RWPE2 (cell line): ENCODE data around the gene SLC6A16.
A peak's percentile ranks its signal among the peaks of the same experiment; 100 is the strongest.
"Not testable (repeated sequence)": the region's sequence is repeated elsewhere in the genome, so short reads cannot be mapped to it uniquely, and the experiment has no call there.

Experiments used
- ATAC-seq: fragments of 200-7000 bp; cut with Tn5 transposase; 3 replicates; pipeline ENCODE4 v1.9.1; 2021; ENCODE audit warnings: low read depth
- DNase-seq: peaks from one replicate; pipeline ENCODE4 v3.0.0-alpha.2; 2020; ENCODE audit warnings: low spot score
- H3K27ac ChIP-seq: fragments of 450-650 bp; 2 replicates; pipeline ENCODE4 v1.5.1; 2017; ENCODE audit warnings: mild to moderate bottlenecking; ENCODE audit not compliant: poor library complexity, severe bottlenecking
- H3K27me3 ChIP-seq: fragments of 250-450 bp; sonication (Bioruptor Pico); 2 replicates; pipeline ENCODE4 v1.5.1; 2021; ENCODE audit warnings: mild to moderate bottlenecking, moderate library complexity; ENCODE audit not compliant: insufficient read depth, poor library complexity, severe bottlenecking
- H3K36me3 ChIP-seq: fragments of 250-450 bp; sonication (Bioruptor Pico); 2 replicates; pipeline ENCODE4 v1.5.1; 2020; ENCODE audit warnings: low read depth, mild to moderate bottlenecking, moderate library complexity
- H3K4me1 ChIP-seq: fragments of 250-450 bp; sonication (Bioruptor Pico); 2 replicates; pipeline ENCODE4 v1.5.1; 2021; ENCODE audit warnings: mild to moderate bottlenecking, moderate library complexity; ENCODE audit not compliant: insufficient read depth, poor library complexity, severe bottlenecking
- H3K4me3 ChIP-seq: fragments of 250-450 bp; sonication (Bioruptor Pico); 2 replicates; pipeline ENCODE4 v1.5.1; 2021; ENCODE audit warnings: mild to moderate bottlenecking, moderate library complexity; ENCODE audit not compliant: severe bottlenecking
- H3K9me3 ChIP-seq: fragments of 250-450 bp; sonication (Bioruptor Pico); 2 replicates; pipeline ENCODE4 v1.5.1; 2021; ENCODE audit warnings: mild to moderate bottlenecking, moderate library complexity; ENCODE audit not compliant: severe bottlenecking
- TF ChIP-seq, protein P1 (sequence below): fragments of 450-650 bp; IDR thresholded peaks from one replicate; pipeline ENCODE4 v1.5.1; 2017; ENCODE audit warnings: mild to moderate bottlenecking, moderate library complexity; ENCODE audit not compliant: poor library complexity, severe bottlenecking

Gene SLC6A16

DNA sequence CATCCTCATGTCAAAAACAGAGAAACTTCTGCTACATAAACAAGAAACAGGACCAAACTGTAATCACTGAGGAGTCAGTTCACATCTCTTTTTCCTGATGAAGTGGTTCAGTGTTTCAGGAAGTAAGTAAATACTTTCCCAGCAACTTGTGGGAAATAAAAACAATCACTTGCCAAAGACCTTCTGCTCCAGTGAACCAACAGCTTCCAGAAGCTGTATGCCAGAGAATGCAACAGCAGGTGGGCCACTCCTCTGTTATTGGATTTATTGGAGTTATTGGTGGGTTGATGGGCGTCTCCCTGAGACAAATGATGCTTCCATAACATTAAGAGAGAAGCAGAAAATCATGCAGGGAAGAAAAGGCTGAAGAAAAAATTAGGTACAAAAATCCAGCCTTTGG is 9.9 kb downstream of the SLC6A16 start:
- TF ChIP-seq, protein P1, sequence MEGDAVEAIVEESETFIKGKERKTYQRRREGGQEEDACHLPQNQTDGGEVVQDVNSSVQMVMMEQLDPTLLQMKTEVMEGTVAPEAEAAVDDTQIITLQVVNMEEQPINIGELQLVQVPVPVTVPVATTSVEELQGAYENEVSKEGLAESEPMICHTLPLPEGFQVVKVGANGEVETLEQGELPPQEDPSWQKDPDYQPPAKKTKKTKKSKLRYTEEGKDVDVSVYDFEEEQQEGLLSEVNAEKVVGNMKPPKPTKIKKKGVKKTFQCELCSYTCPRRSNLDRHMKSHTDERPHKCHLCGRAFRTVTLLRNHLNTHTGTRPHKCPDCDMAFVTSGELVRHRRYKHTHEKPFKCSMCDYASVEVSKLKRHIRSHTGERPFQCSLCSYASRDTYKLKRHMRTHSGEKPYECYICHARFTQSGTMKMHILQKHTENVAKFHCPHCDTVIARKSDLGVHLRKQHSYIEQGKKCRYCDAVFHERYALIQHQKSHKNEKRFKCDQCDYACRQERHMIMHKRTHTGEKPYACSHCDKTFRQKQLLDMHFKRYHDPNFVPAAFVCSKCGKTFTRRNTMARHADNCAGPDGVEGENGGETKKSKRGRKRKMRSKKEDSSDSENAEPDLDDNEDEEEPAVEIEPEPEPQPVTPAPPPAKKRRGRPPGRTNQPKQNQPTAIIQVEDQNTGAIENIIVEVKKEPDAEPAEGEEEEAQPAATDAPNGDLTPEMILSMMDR: no peak
- Histone ChIP-seq H3K4me1 (no peaks in the 10 kb centered on the region), H3K27me3 (no peaks in the 10 kb centered on the region), H3K9me3 (no peaks in the 10 kb centered on the region), H3K36me3 (no peaks in the 10 kb centered on the region), H3K4me3 (no peak overlapping the region), H3K27ac (no peak overlapping the region)
- ATAC-seq: no peak
- DNase-seq: no peak

- DNase-seq (no peak), ATAC-seq (no peak)
- Histone ChIP-seq H3K27me3 (no peaks in the 10 kb centered on the region), H3K9me3 (no peaks in the 10 kb centered on the region), H3K36me3 (no peaks in the 10 kb centered on the region), H3K4me3 (no peak overlapping the region), H3K4me1 (no peaks in the 10 kb centered on the region), H3K27ac (no peak overlapping the region)
- TF ChIP-seq, protein P1: no peak
Observed at GRCh38 chr19:49309087-49309486, 15.9 kb downstream of the SLC6A16 start.

GRCh38 chr19:49306734-49307133 is 18.3 kb downstream of the SLC6A16 start:
- H3K36me3 ChIP-seq, ATAC-seq, H3K27me3 ChIP-seq, H3K4me1 ChIP-seq, DNase-seq, H3K4me3 ChIP-seq, H3K9me3 ChIP-seq, H3K27ac ChIP-seq: not testable (repeated sequence)

GRCh38 chr19:49301866-49302252 is 23.1 kb downstream of the SLC6A16 start:
- Histone ChIP-seq H3K9me3 (no peaks in the 10 kb centered on the region), H3K4me1 (no peaks in the 10 kb centered on the region), H3K4me3 (no peak overlapping the region), H3K36me3 (no peaks in the 10 kb centered on the region), H3K27ac (no peak overlapping the region), H3K27me3 (peaks cover 3% of the 10 kb centered on the region)
- ATAC-seq: no peak
- TF ChIP-seq, protein P1: no peak
- DNase-seq: no peak

- peak; percentile 93 for ATAC-seq
- TF ChIP-seq, protein P1: peak; percentile 81
- H3K4me3 ChIP-seq: no peak overlapping the region
- H3K9me3 ChIP-seq: no peaks in the 10 kb centered on the region
- H3K36me3 ChIP-seq: no peaks in the 10 kb centered on the region
- no peaks in the 10 kb centered on the region for H3K4me1 ChIP-seq
- DNase-seq: no peak
- no peak overlapping the region for H3K27ac ChIP-seq
- peaks cover 3% of the 10 kb centered on the region for H3K27me3 ChIP-seq
Observed at GRCh38 chr19:49301165-49301865, 23.7 kb downstream of the SLC6A16 start.

- H3K27ac ChIP-seq, ATAC-seq, H3K9me3 ChIP-seq, H3K36me3 ChIP-seq, H3K4me1 ChIP-seq, H3K4me3 ChIP-seq, DNase-seq, H3K27me3 ChIP-seq: not testable (repeated sequence)
Observed at GRCh38 chr19:49298653-49299052, 26.3 kb downstream of the SLC6A16 start.
